ENCODE data around the gene CUL1.

DNA sequence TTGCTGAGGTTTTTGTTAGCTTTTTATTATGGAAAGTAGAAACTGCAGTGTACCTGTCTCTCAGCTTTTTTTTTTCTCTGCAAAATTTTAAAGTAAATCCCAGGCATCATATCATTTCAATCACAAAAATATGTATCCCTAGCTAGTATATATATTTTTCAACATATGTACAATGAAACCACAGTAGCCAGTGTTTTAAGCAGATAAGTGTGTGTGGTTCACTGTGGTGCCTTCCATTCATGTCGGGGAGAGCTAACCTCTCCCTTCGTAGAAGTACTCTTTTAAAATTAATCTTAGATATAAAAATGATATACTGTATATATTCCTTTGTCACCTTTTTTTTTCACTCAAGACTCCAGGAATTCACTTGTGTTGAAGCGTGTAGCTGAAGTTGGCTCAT is 22.7 kb downstream of the CUL1 start:
- TF ChIP-seq EZH2 (IDR thresholded peaks at IDR 0.05; ENCODE audit: borderline replicate concordance, low read depth, low read length, severe bottlenecking) = no peak
- TF ChIP-seq, protein P1, sequence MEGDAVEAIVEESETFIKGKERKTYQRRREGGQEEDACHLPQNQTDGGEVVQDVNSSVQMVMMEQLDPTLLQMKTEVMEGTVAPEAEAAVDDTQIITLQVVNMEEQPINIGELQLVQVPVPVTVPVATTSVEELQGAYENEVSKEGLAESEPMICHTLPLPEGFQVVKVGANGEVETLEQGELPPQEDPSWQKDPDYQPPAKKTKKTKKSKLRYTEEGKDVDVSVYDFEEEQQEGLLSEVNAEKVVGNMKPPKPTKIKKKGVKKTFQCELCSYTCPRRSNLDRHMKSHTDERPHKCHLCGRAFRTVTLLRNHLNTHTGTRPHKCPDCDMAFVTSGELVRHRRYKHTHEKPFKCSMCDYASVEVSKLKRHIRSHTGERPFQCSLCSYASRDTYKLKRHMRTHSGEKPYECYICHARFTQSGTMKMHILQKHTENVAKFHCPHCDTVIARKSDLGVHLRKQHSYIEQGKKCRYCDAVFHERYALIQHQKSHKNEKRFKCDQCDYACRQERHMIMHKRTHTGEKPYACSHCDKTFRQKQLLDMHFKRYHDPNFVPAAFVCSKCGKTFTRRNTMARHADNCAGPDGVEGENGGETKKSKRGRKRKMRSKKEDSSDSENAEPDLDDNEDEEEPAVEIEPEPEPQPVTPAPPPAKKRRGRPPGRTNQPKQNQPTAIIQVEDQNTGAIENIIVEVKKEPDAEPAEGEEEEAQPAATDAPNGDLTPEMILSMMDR (IDR thresholded peaks at IDR 0.05; ENCODE audit: borderline replicate concordance, extremely low read depth, low read length, poor library complexity, severe bottlenecking) = no peak

All from DND-41 (cell line).